Measurements from ENCODE around the gene UNC45B. TPM values are rescaled to one million over a fixed set of nuclear protein-coding genes. Genes with fewer than 3 reads are reported as not detected.
"Not testable (repeated sequence)": the region's sequence is repeated elsewhere in the genome, so short reads cannot be mapped to it uniquely, and the experiment has no call there.

UNC45B gene
- total RNA-seq, 4 donors from 2014 or later, result 0.05 to 0.31 (median 0.13) TPM; not detected in 1

GRCh38 chr17:35148144-35148543, 527 bp downstream of the UNC45B start:
- Histone ChIP-seq H3K4me1 (no peaks in the 10 kb centered on the region), H3K27me3 (peaks cover 11% of the 10 kb centered on the region), H3K27ac (no peak overlapping the region), H3K36me3 (no peaks in the 10 kb centered on the region), H3K9me3 (no peaks in the 10 kb centered on the region), H3K4me3 (no peak overlapping the region)
- no peak for ATAC-seq
- no peak for TF ChIP-seq POLR2AphosphoS5 (IDR thresholded peaks at IDR 0.05)
- no CpG with 5 or more reads among the region's 9 CpGs for whole genome bisulfite sequencing, 2 donors (ENCODE audit: low coverage in 1 of 2)

- TF ChIP-seq POLR2A (IDR thresholded peaks at IDR 0.05), result no peak
- TF ChIP-seq EP300 (IDR thresholded peaks at IDR 0.05), result no peak
- TF ChIP-seq, protein P1, sequence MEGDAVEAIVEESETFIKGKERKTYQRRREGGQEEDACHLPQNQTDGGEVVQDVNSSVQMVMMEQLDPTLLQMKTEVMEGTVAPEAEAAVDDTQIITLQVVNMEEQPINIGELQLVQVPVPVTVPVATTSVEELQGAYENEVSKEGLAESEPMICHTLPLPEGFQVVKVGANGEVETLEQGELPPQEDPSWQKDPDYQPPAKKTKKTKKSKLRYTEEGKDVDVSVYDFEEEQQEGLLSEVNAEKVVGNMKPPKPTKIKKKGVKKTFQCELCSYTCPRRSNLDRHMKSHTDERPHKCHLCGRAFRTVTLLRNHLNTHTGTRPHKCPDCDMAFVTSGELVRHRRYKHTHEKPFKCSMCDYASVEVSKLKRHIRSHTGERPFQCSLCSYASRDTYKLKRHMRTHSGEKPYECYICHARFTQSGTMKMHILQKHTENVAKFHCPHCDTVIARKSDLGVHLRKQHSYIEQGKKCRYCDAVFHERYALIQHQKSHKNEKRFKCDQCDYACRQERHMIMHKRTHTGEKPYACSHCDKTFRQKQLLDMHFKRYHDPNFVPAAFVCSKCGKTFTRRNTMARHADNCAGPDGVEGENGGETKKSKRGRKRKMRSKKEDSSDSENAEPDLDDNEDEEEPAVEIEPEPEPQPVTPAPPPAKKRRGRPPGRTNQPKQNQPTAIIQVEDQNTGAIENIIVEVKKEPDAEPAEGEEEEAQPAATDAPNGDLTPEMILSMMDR (IDR thresholded peaks at IDR 0.05), result no peak
- TF ChIP-seq POLR2AphosphoS5 (IDR thresholded peaks at IDR 0.05), result no peak
- WGBS, 2 donors (ENCODE audit: low coverage in 1 of 2), result 80% methylated on average over 1 of the region's 11 CpGs; no CpG with 5 or more reads in 1 of the 2 donors
- Histone ChIP-seq H3K9me3 (no peaks in the 10 kb centered on the region), H3K4me1 (no peaks in the 10 kb centered on the region), H3K4me3 (no peak overlapping the region), H3K27ac (no peak overlapping the region), H3K27me3 (peaks cover 11% of the 10 kb centered on the region), H3K36me3 (no peaks in the 10 kb centered on the region)
- no peak for ATAC-seq
Measured at GRCh38 chr17:35149941-35150340, 2.3 kb downstream of the UNC45B start.

GRCh38 chr17:35151080-35151479, 3.5 kb downstream of the UNC45B start:
- H3K4me1 ChIP-seq, ATAC-seq: not testable (repeated sequence)
- WGBS, 2 donors (ENCODE audit: low coverage in 1 of 2), result 84% methylated on average over 25 of the region's 29 CpGs; no CpG with 5 or more reads in 1 of the 2 donors

GRCh38 chr17:35152421-35153140, 5.0 kb downstream of the UNC45B start:
- H3K9me3 ChIP-seq, result no peaks in the 10 kb centered on the region
- 39 to 53% methylated on average over 8 to 10 of the region's 13 CpGs for WGBS, 2 donors (ENCODE audit: low coverage in 1 of 2)
- TF ChIP-seq, protein P1 (IDR thresholded peaks at IDR 0.05), result no peak
- TF ChIP-seq EP300 (IDR thresholded peaks at IDR 0.05) (no peak), POLR2A (IDR thresholded peaks at IDR 0.05) (no peak), POLR2AphosphoS5 (IDR thresholded peaks at IDR 0.05) (no peak)
- H3K27me3 ChIP-seq, result peaks cover 5% of the 10 kb centered on the region
- no peak overlapping the region for H3K4me3 ChIP-seq
- no peaks in the 10 kb centered on the region for H3K36me3 ChIP-seq
- H3K4me1 ChIP-seq, result no peaks in the 10 kb centered on the region
- no peak for ATAC-seq
- H3K27ac ChIP-seq, result no peak overlapping the region

More at GRCh38 chr17:35151080-35151479, 3.5 kb downstream of the UNC45B start:
- H3K36me3 ChIP-seq, H3K27ac ChIP-seq, H3K4me3 ChIP-seq, H3K9me3 ChIP-seq: not testable (repeated sequence)
- H3K27me3 ChIP-seq, result peaks cover 11% of the 10 kb centered on the region

DNA sequence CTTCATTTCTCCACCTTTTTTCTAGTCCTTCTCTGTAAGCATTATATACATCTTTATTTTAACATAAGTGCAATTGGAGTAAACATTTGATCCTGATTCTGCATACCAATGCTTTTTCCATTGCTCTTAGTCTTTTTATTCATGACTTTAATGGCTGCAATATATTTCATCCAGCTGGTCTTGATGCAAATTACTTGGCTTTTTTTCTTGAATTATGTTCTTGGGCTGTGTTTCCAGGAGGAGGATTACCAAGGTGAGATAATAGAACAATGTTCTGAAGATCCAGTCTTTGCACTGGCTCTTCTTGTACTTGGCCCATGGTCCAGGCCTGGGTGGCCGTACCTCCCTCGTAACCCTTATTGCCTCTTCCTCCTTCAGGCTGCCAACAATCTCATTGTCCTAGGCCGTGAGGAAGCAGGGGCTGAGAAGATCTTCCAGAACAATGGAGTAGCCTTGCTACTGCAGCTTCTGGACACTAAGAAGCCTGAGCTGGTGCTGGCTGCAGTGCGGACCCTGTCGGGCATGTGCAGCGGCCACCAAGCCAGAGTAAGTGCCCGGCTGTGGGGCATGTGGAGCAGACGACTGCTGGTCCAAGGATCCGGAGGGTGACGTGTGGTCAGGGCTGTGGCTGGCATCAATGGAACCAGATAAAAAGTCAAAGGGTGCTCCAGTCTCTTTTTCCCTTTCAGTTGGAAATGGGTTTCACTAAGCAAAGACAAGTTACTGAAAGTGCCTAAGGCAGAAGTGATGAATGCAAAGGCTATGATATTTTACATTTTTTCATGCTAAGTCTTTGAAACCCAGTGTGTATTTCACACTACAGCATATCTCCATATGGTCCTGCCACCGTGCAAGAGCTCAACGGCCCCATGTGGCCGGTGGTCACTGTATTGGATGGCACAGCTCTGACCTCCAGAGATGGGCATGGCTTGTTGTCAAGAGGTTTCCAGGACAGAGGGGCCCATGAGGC, 6.9 kb downstream of the UNC45B start:
- H3K27ac ChIP-seq, result no peak overlapping the region
- H3K9me3 ChIP-seq, result no peaks in the 10 kb centered on the region
- H3K27me3 ChIP-seq, result no peaks in the 10 kb centered on the region
- WGBS, 2 donors (ENCODE audit: low coverage in 1 of 2), result 90 to 93% methylated on average over 4 to 8 of the region's 13 CpGs
- no peaks in the 10 kb centered on the region for H3K36me3 ChIP-seq
- H3K4me1 ChIP-seq, result no peaks in the 10 kb centered on the region
- ATAC-seq, result no peak
- H3K4me3 ChIP-seq, result no peak overlapping the region
- TF ChIP-seq, protein P1 (IDR thresholded peaks at IDR 0.05), result no peak
- TF ChIP-seq EP300 (IDR thresholded peaks at IDR 0.05) (no peak), POLR2A (IDR thresholded peaks at IDR 0.05) (no peak), POLR2AphosphoS5 (IDR thresholded peaks at IDR 0.05) (no peak)

Data from gastroesophageal sphincter (tissue), 4 donors.